Adrenal gland (tissue), 5 donors: ENCODE results near the gene FOSL1.

ENCODE experiments used
- POLR2A ChIP-seq, 2 donors: fragments of 450-650 bp; IDR thresholded peaks; one replicate each; pipeline ENCODE4 v1.6.1; 2017; ENCODE audit warnings: antibody characterized with exemption in 2 of 2, mild to moderate bottlenecking in 2 of 2, moderate library complexity in 1 of 2
- TF ChIP-seq, protein P1 (sequence below), 6 experiments: fragments of 450-650 bp in 4 of 6; fragments of 200-600 bp in 2 of 6; sonication (generic) in 1 of 6; IDR thresholded peaks; 1 replicate in 5 of 6; 2 replicates in 1 of 6; pipeline versions ENCODE4 v1.5.1 to v1.8.0; 2016 to 2021; ENCODE audit warnings: antibody characterized with exemption in 6 of 6, mild to moderate bottlenecking in 2 of 6, moderate library complexity in 1 of 6
- donor health status: DM: no; HTN: no; CAD: no.

DNA sequence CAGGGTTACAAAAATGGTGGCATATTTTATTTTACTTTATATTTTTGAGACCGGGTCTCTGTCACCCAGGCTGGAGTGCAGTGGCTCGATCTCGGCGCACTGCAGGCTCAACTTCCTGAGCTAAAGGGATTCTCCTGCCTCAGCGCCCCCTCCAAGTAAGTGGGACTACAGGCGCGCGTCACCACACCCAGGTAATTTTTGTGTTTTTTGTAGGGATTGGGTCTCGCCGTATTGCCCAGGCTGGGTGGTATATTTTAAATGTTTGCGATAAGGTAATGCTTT is 652 bp upstream of the FOSL1 start:
- no peak for TF ChIP-seq POLR2A (IDR thresholded peaks at IDR 0.05)
- TF ChIP-seq, protein P1, sequence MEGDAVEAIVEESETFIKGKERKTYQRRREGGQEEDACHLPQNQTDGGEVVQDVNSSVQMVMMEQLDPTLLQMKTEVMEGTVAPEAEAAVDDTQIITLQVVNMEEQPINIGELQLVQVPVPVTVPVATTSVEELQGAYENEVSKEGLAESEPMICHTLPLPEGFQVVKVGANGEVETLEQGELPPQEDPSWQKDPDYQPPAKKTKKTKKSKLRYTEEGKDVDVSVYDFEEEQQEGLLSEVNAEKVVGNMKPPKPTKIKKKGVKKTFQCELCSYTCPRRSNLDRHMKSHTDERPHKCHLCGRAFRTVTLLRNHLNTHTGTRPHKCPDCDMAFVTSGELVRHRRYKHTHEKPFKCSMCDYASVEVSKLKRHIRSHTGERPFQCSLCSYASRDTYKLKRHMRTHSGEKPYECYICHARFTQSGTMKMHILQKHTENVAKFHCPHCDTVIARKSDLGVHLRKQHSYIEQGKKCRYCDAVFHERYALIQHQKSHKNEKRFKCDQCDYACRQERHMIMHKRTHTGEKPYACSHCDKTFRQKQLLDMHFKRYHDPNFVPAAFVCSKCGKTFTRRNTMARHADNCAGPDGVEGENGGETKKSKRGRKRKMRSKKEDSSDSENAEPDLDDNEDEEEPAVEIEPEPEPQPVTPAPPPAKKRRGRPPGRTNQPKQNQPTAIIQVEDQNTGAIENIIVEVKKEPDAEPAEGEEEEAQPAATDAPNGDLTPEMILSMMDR (IDR thresholded peaks at IDR 0.05) = no peak
